Right atrium auricular region (tissue), 2 donors: ENCODE data around the gene PDYN. TPM values are rescaled to one million over a fixed set of nuclear protein-coding genes. Genes with fewer than 3 reads are reported as not detected.

Experiments
- DNase-seq: peaks from one replicate; pipeline ENCODE4 v3.0.0-alpha.2; 2019; ENCODE audit warnings: low spot score
- H3K27ac ChIP-seq, 2 donors: fragments of 200-600 bp; sonication (generic); 1 replicate in 1 of 2; 2 replicates in 1 of 2; pipeline ENCODE4 v1.5.1; 2016 to 2019
- H3K27me3 ChIP-seq, 2 donors: fragments of 200-600 bp; sonication (generic); one replicate each; pipeline versions ENCODE4 v1.5.1 to v1.6.0; 2017 to 2019
- H3K36me3 ChIP-seq: fragments of 200-600 bp; sonication (generic); one replicate; pipeline ENCODE4 v1.5.1; 2016
- H3K4me1 ChIP-seq, 2 donors: fragments of 200-600 bp; sonication (generic); one replicate each; pipeline versions ENCODE4 v1.5.1 to v1.6.0; 2017 to 2019
- H3K4me3 ChIP-seq, 2 donors: fragments of 200-600 bp; sonication (generic); 1 replicate in 1 of 2; 2 replicates in 1 of 2; pipeline ENCODE4 v1.5.1; 2017 to 2019; ENCODE audit warnings: mild to moderate bottlenecking in 1 of 2, moderate library complexity in 1 of 2
- H3K9me3 ChIP-seq, 2 donors: fragments of 200-600 bp; sonication (generic); one replicate each; pipeline ENCODE4 v1.5.1; 2019
- CTCF ChIP-seq, 2 donors: fragments of 200-600 bp; sonication (generic); IDR thresholded peaks; one replicate each; pipeline ENCODE4 v1.5.1; 2019; ENCODE audit warnings: antibody characterized with exemption in 2 of 2
- total RNA-seq, 2 donors: library from RNA; depleted of rRNA; stranded (reverse); fragments of >200 nt; gene quantifications; one replicate each; pipeline ENCODE4 v1.1.0, GENCODE V29; 2016

The PDYN gene
- total RNA-seq, 2 donors from 2014 or later, result not detected

GRCh38 chr20:2001119-2001518 lies 7.3 kb upstream of the PDYN start:
- no peak overlapping the region for H3K27ac ChIP-seq
- DNase-seq, result no peak
- no peaks in the 10 kb centered on the region for H3K4me1 ChIP-seq
- no peaks in the 10 kb centered on the region for H3K36me3 ChIP-seq
- no peak overlapping the region for H3K4me3 ChIP-seq
- TF ChIP-seq CTCF (IDR thresholded peaks at IDR 0.05), result no peak
- no peaks in the 10 kb centered on the region for H3K27me3 ChIP-seq
- H3K9me3 ChIP-seq, result no peaks in the 10 kb centered on the region

DNA sequence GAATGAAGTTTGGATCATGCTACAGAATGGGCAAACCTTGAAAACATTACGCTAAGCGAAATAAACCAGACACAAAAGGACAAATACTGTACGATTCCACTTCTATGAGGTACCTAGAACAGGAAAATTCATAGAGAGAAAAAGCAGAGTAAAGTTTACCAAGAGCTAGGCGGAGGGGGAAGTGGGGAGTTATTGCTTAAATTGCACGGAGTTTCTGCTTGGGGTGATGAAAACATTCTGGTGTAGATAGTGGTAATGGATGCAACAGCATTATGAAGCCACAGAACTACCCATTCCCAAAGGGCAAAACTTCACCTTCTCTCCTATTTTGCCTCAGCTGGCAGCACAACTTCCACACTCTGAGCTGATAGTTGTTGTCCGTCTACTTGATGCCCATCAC lies 6.4 kb upstream of the PDYN start:
- Histone ChIP-seq H3K36me3 (no peaks in the 10 kb centered on the region), H3K4me3 (no peak overlapping the region), H3K9me3 (no peaks in the 10 kb centered on the region), H3K27me3 (no peaks in the 10 kb centered on the region), H3K27ac (no peak overlapping the region), H3K4me1 (no peaks in the 10 kb centered on the region)
- DNase-seq, result no peak
- TF ChIP-seq CTCF (IDR thresholded peaks at IDR 0.05), result no peak

- no peak for TF ChIP-seq CTCF (IDR thresholded peaks at IDR 0.05)
These were observed 4.9 kb upstream of the PDYN start for GRCh38 chr20:1998715-1999114.

GRCh38 chr20:1998193-1998520 lies 4.3 kb upstream of the PDYN start:
- Histone ChIP-seq H3K36me3 (no peaks in the 10 kb centered on the region), H3K4me1 (no peaks in the 10 kb centered on the region), H3K4me3 (no peak overlapping the region), H3K27me3 (no peaks in the 10 kb centered on the region), H3K9me3 (no peaks in the 10 kb centered on the region), H3K27ac (no peak overlapping the region)
- DNase-seq, result no peak
- no peak for TF ChIP-seq CTCF (IDR thresholded peaks at IDR 0.05)

More at GRCh38 chr20:1998715-1999114, 4.9 kb upstream of the PDYN start:
- Histone ChIP-seq H3K27ac (no peak overlapping the region), H3K4me1 (no peaks in the 10 kb centered on the region), H3K36me3 (no peaks in the 10 kb centered on the region), H3K9me3 (no peaks in the 10 kb centered on the region), H3K4me3 (no peak overlapping the region), H3K27me3 (no peaks in the 10 kb centered on the region)
- no peak for DNase-seq

DNA sequence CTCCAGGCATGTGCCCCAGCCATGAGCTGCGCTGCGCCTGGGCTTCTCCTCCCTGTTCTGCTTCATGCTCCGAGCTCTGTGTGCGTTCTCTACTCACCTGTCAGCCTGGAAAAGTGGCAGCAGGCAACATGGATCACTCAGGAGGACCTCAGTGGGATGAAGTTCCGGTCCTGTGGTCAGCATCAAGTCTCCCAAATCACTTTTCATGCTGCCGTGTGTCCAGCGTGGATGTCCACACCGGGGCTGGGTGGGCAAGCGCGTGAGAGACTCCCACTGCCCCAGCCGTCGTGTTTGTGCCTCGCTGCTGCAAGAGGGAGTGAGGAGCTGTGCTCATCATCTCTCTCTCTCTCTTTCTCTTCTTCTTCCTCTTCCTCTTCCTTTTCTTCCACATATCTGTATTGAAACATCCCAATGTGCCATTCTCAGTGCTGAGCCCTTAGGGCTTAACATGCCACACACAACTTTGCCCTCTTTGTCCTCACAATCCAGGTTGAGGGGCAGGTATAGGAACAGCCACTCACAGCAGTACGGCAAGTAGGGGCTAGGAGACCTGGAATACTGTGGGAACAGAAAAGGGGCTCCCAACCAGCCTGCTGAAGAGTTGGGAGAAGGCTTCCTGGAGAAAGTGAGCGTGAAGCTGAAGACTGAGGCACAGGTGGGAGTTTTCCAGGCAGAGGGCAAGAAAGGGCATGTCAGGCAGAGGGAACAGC lies 3.8 kb upstream of the PDYN start:
- DNase-seq, result no peak
- H3K27me3 ChIP-seq, result no peaks in the 10 kb centered on the region
- H3K36me3 ChIP-seq, result no peaks in the 10 kb centered on the region
- TF ChIP-seq CTCF (IDR thresholded peaks at IDR 0.05), result no peak
- H3K9me3 ChIP-seq, result no peaks in the 10 kb centered on the region
- no peak overlapping the region for H3K4me3 ChIP-seq
- H3K27ac ChIP-seq, result no peak overlapping the region
- H3K4me1 ChIP-seq, result no peaks in the 10 kb centered on the region
